ENCODE measurements around the gene SCG5. TPM values are rescaled to one million over a fixed set of nuclear protein-coding genes. Genes with fewer than 3 reads are reported as not detected.
"Not testable (repeated sequence)": the region's sequence is repeated elsewhere in the genome, so short reads cannot be mapped to it uniquely, and the experiment has no call there.

SCG5 gene, protein sequence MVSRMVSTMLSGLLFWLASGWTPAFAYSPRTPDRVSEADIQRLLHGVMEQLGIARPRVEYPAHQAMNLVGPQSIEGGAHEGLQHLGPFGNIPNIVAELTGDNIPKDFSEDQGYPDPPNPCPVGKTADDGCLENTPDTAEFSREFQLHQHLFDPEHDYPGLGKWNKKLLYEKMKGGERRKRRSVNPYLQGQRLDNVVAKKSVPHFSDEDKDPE
- total RNA-seq (2014; rRNA removed; shearing (Covaris generic)) = 0.18 TPM in 1 of 2 replicates, not detected in the other

DNA sequence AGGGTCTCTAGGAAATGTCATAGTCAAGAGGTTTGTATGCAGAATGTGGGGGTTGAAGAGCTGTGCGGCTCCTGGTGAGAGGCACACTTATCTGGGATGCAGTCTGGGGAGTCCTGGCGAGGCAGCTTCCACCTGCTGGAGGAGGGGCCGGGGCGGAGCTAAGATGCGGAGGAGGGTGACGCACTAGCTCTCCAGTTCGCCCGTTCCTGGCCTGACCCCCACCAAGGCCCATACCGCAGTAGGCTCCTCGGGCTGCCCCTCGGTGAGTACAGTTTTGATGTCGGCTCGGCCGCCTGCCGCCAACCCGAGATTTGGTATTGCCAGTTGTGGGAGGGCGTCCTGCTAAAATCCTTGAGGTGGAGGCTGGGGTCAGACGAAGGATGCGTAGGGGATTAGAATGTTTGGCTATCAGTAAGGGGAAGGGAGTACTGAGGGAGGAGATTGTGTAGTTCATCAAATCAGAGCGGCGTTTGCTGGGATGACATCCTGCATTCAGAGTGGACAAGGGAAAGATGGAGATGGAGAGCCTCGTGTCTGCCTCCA lies at the start of gene SCG5:
TSS of gene SCG5 (plus strand) at position 194 of the 543 bp plus-strand sequence. CDS start 1,883 bp downstream, outside the sequence.
- in situ Hi-C loops (cut with HindIII; ENCODE audit: low sequenced_read_pairs) = no loop called here
- peak; percentile 93 for DNase-seq (ENCODE audit: low spot score)

DNA sequence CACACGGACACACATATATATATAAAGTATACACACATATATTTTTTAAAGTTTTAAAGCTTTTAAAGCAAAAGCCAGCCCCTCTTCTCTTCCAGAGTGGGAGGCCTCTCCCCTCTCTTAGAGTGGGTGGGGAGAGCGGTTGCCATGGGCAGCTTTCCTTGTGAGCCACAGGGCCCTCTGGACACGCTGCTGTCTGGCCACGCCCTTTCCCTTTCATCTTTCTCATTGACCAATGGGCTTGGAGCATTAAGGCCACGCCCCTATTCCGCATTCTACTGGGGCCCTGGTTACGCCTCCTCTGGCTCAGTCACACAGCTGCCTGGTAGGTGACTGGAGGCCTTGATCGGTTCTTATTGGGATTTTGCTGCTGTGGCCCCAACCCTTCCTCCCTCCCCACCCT lies 48.4 kb upstream of the SCG5 start, which contains the start of gene GOLGA8N:
TSS of gene GOLGA8N (plus strand) at position 306 of the 400 bp plus-strand sequence.
- in situ Hi-C loops (cut with HindIII; ENCODE audit: low sequenced_read_pairs); DNase-seq (ENCODE audit: low spot score): not testable (repeated sequence)

DNA sequence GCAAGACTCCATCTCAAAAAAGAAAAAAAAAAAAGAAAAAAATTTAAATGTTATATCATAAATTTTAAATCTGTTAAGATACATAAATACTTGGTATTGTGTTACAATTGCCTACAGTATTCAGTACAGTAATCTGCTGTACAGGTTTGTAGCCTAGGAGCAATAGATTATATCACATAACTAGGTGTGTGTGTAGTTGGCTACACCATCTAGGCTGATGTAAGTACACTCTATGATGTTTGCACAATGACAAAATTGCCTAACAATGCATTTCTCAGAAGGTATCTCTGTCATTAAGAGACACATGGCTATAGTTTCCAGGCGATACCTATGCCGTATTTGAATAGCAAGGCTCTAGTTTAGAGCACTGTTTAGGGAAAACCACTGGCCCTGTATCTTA lies 32.0 kb upstream of the SCG5 start:
- DNase-seq (ENCODE audit: low spot score) = not testable (repeated sequence)

DNA sequence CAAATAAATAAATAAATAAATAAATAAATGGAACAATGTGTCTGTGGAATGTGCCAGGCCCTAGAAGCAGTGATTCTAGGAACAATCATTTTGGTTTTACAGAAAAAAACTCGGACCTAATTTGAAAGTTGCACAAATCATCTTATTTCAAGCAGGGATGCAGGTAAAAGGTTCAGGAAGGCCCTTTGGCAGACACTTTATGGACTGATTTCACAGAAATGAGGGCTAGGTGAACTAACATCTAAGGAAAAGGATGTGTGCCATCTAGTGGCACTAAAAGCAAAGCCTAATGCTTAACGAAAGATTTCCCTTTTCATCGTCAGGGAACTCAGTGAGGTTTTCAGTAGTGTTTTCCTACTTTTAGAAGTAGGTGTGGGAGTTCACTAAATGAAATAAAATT lies 30.8 kb upstream of the SCG5 start:
- DNase-seq (ENCODE audit: low spot score) = peak; percentile 60
- in situ Hi-C loops (cut with HindIII; ENCODE audit: low sequenced_read_pairs) = not testable (repeated sequence)

More for the DNA sequence above, 32.0 kb upstream of the SCG5 start:
- in situ Hi-C loops (cut with HindIII; ENCODE audit: low sequenced_read_pairs) = not testable (repeated sequence)

DNA sequence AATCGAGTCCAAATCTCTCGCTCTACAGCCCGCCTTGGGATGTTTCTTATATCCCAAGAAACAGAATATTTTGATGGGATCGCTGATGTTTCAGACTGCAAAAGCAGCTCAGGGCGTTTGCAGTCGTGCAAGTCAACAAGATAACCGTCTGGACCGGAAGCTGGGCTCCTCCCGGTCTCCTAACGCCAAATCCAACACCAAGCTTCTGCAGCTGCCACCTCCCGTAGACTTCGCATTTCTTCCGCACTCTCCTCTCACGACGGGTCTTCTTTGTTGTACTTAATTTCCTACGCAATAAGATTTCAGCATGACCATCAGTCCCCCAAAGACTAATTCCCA lies 26.8 kb upstream of the SCG5 start:
- DNase-seq (ENCODE audit: low spot score); in situ Hi-C loops (cut with HindIII; ENCODE audit: low sequenced_read_pairs): not testable (repeated sequence)

DNA sequence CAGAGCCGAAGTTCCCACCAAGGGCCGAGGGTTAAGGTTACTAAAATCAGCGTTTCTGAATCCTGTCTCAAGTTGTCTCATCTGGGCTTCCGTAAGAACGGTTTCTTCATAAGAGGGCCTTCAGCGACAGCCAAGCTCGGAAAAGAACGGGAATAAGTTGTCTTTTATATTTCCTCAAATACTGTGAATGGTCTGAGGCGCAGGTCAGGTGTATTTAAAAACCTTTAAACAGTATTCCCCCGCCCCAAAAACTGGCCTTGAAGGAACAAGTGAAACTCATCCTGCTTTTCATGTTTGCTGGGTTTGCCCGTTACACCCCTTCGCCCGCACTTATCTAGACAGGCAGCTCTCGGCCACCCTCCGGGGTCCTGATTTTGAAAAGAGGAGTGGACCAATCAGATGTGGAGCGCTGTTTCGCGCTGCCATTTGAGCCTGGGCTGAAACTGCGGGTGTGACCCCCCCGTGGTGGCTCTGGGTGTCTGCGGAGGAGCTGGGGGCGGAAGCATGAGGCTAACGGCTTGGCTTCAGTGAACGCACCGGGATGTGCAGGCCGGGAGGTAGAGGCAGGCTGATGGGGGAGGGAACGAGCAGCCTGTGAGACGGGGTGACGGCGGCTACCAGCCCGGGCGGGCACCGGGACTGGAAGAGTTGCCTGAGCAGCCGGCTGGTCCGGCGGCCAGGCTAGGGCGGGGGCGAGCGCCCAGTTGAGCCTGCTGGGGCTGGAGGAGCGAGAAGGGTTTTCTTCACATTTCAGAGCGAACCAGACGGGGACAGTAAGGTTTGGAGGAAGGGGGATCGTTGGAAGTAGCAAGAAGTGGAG lies 26.2 kb upstream of the SCG5 start, which contains the start of gene ARHGAP11A:
TSS of gene ARHGAP11A (plus strand) at position 454 of the 820 bp plus-strand sequence. CDS start 708 bp downstream, outside the sequence.
- DNase-seq (ENCODE audit: low spot score) = peak; percentile 92
- in situ Hi-C loops (cut with HindIII; ENCODE audit: low sequenced_read_pairs) = not testable (repeated sequence)

DNA sequence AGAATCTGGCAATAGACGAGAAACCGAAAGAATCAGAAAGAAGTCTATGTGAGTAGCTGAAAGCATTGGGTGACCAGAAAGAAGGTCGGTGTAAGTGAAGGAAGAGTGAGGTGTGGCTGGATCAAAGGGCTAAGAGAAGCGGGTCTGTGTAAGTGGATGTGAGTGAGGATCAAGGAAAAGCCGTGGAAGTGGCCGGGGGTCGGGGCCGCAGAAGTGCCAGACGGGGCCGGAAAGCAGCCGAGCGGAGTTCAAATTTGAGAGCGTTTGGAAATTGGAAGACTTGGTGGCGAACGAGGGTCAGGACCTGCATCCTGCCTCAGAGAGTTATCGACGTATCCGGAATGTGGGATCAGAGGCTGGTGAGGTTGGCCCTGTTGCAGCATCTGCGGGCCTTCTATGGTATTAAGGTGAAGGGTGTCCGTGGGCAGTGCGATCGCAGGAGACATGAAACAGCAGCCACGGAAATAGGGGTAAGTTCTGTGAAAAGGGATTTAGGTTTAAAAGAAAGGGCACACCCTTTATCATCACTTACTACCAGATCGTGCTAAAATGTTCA lies 25.6 kb upstream of the SCG5 start:
- DNase-seq (ENCODE audit: low spot score); in situ Hi-C loops (cut with HindIII; ENCODE audit: low sequenced_read_pairs): not testable (repeated sequence)

DNA sequence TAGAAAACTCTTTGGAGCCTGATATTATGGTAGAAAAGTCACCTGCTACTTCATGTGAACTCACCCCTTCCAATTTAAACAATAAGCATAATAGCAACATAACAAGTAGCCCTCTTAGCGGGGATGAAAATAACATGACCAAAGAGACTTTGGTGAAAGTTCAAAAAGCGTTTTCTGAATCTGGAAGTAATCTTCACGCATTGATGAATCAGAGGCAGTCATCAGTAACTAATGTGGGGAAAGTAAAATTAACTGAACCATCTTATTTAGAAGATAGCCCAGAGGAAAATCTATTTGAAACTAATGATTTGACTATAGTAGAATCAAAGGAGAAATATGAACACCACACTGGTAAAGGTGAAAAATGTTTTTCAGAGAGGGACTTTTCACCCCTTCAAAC lies 5.1 kb upstream of the SCG5 start:
- in situ Hi-C loops (cut with HindIII; ENCODE audit: low sequenced_read_pairs) = no loop called here
- no peak for DNase-seq (ENCODE audit: low spot score)

DNA sequence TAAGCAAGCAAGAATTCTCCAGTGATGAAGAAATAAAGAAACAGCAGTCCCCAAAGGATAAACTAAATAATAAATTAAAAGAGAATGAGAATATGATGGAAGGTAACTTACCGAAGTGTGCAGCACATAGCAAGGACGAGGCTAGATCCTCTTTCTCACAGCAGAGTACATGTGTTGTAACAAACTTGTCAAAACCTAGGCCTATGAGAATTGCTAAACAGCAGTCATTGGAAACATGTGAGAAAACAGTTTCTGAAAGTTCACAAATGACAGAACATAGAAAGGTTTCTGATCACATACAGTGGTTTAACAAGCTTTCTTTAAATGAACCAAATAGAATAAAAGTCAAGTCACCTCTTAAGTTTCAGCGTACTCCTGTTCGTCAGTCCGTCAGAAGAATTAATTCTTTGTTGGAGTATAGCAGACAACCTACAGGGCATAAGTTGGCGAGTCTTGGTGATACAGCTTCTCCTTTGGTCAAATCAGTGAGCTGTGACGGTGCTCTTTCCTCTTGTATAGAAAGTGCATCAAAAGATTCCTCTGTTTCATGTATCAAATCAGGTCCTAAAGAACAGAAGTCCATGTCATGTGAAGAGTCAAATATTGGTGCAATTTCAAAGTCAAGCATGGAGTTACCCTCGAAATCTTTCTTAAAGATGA lies 4.5 kb upstream of the SCG5 start:
- no peak for DNase-seq (ENCODE audit: low spot score)
- in situ Hi-C loops (cut with HindIII; ENCODE audit: low sequenced_read_pairs) = no loop called here

DNA sequence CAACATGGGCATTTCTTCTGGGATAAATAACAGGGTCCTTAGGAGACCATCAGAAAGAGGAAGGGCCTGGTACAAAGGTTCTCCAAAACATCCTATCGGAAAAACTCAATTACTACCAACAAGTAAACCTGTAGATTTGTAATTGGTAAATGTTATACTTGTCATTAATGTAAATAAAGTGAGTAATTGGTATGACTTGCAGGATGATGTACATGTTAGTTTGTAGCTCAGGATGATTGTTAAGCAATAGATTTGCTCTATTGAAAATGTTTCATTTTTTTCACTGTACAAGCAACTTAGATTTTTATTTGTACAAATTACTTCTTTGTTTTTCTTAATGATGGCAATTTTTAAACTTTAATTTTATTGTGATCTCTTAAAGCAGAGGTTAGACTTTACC lies 3.8 kb upstream of the SCG5 start:
- DNase-seq (ENCODE audit: low spot score) = no peak
- in situ Hi-C loops (cut with HindIII; ENCODE audit: low sequenced_read_pairs) = no loop called here

DNA sequence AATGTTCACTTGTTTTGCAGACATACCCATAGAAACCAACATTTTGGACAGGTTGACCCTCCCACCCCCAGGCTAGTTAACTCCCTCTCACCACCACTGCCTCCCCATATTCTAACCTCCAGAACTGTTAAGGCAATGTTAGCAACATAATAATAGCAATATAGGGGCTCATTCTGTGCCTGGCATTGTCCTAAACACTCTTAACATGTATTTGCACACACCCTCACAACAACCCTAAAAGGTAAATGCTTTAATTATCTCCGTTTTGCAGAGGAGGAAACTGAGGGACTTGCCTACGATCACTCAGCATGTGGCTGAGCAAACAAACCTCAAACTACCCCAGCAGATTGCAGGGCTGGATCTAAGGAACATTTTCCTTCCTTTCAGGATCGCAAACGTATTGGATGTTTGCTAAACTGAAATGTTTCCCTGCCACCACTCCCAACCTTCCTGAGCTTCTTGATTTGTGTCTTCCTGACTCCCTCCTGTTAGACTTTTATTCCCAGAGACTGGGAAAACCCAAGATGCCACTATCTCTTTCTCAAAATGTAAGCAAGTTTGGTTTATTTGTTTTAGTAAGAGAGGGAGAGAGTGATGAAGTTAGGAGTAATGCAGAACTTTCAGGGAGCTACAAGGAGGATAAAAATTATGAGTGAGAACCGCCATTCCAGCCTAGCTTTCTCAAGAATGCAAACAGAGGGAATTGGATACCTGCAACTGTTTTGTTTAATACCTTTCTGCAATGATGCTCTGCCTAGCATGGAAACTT lies 1.3 kb downstream of the SCG5 start:
- in situ Hi-C loops (cut with HindIII; ENCODE audit: low sequenced_read_pairs) = no loop called here
- DNase-seq (ENCODE audit: low spot score) = no peak

DNA sequence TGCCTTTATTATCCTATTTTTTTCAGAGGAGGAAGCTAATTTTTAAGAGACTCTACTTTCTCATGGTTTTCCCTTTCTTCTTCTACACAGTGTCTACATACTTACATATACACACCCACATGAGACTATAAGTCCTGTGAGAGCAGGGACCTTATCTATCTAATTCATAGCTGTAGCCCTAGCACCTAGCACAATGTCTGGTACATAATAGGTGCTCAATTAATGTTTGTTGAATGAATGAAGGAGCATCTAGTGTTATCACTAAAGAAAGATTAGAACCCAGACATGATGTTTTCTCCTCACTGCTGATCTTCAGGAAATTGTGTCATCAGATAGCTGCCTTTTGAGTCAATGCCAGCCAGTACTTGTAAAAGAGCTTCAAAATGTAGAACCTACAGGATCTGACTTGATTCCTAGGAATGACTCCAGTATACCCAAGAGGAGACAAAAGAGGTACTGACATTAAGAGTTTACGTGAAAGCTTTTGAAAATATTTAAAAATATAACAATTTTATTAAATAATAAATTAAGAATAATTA lies 2.5 kb downstream of the SCG5 start:
- in situ Hi-C loops (cut with HindIII; ENCODE audit: low sequenced_read_pairs) = no loop called here
- no peak for DNase-seq (ENCODE audit: low spot score)

DNA sequence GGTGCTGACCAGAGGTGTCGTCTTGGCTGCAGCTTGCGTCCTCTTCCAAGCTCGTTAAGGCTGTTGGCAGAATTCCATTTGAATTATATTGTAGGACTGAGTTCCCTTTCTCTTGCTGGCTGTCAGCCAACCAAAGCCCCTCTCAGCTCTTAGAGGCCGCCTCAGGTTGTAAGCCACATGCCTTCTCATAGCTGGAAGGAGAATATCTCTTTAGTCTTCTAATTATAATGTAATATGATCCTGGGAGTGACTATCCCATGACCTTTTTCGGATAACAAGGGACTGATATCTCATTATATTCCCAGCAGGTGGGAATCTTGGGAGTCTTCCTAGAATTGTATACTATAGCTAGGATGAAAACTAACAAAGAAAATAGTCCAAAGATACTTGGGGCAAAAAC lies 4.8 kb downstream of the SCG5 start:
- in situ Hi-C loops (cut with HindIII; ENCODE audit: low sequenced_read_pairs) = no loop called here
- no peak for DNase-seq (ENCODE audit: low spot score)

DNA sequence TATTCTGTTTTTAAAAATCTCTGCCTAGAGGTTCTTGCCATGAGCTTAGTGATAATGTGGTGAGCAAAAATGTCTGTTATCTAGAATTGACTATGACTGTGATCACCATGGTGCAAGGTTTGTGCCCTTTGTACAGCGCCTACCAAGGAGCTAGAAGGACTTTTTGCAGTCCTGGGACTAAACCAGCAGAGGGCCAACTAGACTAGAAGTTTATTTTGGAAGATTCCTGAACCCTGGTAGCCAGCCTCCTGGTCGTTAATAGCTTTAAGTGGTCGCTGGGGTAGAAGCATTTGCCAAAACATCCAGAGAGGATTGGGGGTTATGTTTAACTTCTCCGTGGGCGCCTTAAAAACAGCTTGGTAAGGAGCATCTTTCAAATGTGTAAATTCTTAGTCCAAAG lies 7.8 kb downstream of the SCG5 start:
- in situ Hi-C loops (cut with HindIII; ENCODE audit: low sequenced_read_pairs) = no loop called here
- DNase-seq (ENCODE audit: low spot score) = no peak

DNA sequence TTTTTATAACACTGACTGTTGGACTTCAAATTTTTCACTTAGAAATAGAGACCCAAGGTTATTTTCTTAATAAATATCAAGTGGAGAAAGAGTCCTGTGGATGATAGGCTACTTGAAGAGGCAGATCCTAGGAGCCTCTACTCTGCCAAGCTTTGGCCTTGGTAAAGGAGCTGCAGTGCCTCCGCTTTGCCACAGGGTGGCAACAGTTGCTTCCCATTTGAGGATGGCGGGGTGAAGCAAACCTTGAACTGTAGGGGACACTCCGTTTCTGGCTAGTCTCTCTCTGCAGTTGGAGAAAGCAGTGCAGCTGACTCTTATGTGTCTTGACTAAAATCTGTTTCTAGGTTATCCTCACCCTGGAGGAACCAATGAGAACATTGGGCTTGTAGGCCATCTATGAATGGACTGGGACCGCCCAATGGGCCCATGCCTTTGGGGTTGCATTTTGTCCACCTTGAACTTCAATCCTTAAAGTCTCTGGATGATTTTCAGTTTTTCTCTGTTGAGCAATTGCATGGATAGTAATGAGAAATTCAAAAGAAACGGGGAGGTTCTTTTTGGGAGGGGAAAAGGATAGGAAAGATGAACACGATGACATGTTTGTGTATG lies 9.8 kb downstream of the SCG5 start:
- DNase-seq (ENCODE audit: low spot score) = no peak
- in situ Hi-C loops (cut with HindIII; ENCODE audit: low sequenced_read_pairs) = no loop called here

DNA sequence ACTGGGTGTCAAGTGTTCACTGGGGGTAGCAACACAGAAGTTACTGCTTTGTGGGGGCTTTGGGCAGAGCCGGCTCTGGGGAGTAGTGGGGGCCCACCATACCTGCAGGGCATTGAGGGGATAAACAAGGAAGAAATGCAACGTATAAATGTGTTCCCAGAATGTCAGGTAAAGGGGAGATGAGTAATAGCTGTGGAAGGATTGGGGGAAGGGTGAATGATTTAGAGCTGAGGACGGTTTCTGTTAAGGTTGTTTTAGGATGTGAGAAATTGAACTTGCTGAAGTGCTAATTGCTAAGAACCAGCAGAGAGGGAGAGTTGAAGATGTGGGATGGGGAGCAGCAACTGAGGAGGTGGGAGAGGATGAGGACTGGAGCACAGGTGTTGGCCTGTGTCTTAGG lies 10.7 kb downstream of the SCG5 start:
- in situ Hi-C loops (cut with HindIII; ENCODE audit: low sequenced_read_pairs) = no loop called here
- DNase-seq (ENCODE audit: low spot score) = no peak

DNA sequence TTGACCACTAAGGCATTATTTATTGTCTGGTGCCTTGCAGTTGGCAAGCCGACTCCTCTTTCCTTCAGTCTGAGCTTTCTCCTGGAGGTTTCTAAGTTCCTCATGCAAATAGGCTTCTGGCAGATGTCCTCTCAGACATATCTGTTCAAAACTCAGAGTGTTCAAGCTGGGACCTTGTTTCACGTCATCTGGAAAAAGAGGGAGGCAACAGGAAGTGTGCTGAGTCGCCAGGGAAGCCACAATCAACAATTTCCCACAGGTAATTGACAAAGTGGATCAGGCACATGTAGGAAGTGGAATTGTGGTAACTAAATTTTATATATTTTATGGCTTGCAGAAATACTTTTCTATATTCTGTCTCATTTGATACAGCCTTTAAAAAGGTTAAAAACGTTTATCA lies 14.6 kb downstream of the SCG5 start:
- no peak for DNase-seq (ENCODE audit: low spot score)
- in situ Hi-C loops (cut with HindIII; ENCODE audit: low sequenced_read_pairs) = no loop called here

DNA sequence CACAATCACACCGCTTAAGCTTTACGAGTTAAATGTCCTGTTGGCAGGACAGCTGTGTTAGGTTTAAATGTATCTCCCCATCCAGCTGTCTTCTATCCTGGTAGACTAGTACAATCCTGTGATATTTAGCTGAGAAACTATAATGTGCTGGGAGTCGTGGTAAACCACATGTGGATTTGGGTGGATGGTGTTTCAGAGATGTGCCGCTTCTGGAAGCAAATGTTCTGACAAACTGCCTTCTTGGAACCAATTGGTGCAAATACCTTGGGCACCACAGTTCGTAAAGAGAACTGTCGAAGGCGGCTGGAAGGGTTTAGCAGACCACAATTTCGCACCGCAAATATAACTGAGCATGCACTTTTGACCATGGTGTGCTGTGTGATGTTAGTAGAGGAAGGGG lies 15.0 kb downstream of the SCG5 start:
- DNase-seq (ENCODE audit: low spot score) = no peak
- in situ Hi-C loops (cut with HindIII; ENCODE audit: low sequenced_read_pairs) = no loop called here

Data from G401 (cell line).